Cardiac fibroblast (primary cell): Measurements from ENCODE around the gene DPPA3.
"Not testable (repeated sequence)": the region's sequence is repeated elsewhere in the genome, so short reads cannot be mapped to it uniquely, and the experiment has no call there.

Experiments
- DNase-seq, 2 donors: peaks; one replicate each; pipeline versions ENCODE4 v3.0.0 to v3.0.0-alpha.2; 2010; ENCODE audit warnings: low read depth in 2 of 2
- H3K4me3 ChIP-seq, 2 donors: replicated peaks in 1 of 2; 1 replicate in 1 of 2; 2 replicates in 1 of 2; pipeline ENCODE4 v1.5.1; 2011; ENCODE audit warnings: low read depth in 2 of 2, low read length in 2 of 2, mild to moderate bottlenecking in 2 of 2, moderate library complexity in 1 of 2
- CTCF ChIP-seq: IDR thresholded peaks from one replicate; pipeline ENCODE4 v1.5.1; 2011; ENCODE audit warnings: low read depth, mild to moderate bottlenecking, low read length, inconsistent platforms

The DPPA3 gene

GRCh38 chr12:7750350-7750749 lies 39.1 kb downstream of the DPPA3 start:
- H3K4me3 ChIP-seq = no peak overlapping the region
- no peak for DNase-seq
- TF ChIP-seq CTCF = no peak

GRCh38 chr12:7751394-7751793 lies 40.2 kb downstream of the DPPA3 start:
- no peak for DNase-seq
- no peak for TF ChIP-seq CTCF
- H3K4me3 ChIP-seq = no peak overlapping the region

- H3K4me3 ChIP-seq, DNase-seq: not testable (repeated sequence)
These were observed 41.0 kb downstream of the DPPA3 start for GRCh38 chr12:7751941-7752922.

- not testable (repeated sequence) for DNase-seq, H3K4me3 ChIP-seq
These were observed 44.4 kb downstream of the DPPA3 start for GRCh38 chr12:7755668-7756067.

GRCh38 chr12:7756993-7757392 lies 45.8 kb downstream of the DPPA3 start:
- no peak for DNase-seq
- no peak for TF ChIP-seq CTCF
- no peak overlapping the region for H3K4me3 ChIP-seq

- H3K4me3 ChIP-seq = no peak overlapping the region
- no peak for TF ChIP-seq CTCF
- DNase-seq = no peak
These were observed 47.5 kb downstream of the DPPA3 start for GRCh38 chr12:7758766-7759140.
